WERI-Rb-1 (cell line): ENCODE data around the gene IQSEC1.

Experiments used
- DNase-seq: peaks from one replicate; pipeline ENCODE4 v3.0.0-alpha.2; 2020
- H3K27ac ChIP-seq: fragments of 250-450 bp; sonication (Bioruptor Pico); 2 replicates; pipeline ENCODE4 v1.5.1; 2020; ENCODE audit warnings: mild to moderate bottlenecking, moderate library complexity
- H3K27me3 ChIP-seq: fragments of 250-450 bp; sonication (Bioruptor Pico); 2 replicates; pipeline ENCODE4 v1.5.1; 2021; ENCODE audit warnings: mild to moderate bottlenecking, low read depth, moderate library complexity; ENCODE audit not compliant: insufficient read depth, severe bottlenecking
- H3K36me3 ChIP-seq: fragments of 250-450 bp; sonication (Bioruptor Pico); 2 replicates; pipeline ENCODE4 v1.5.1; 2020; ENCODE audit warnings: mild to moderate bottlenecking, moderate library complexity
- H3K4me3 ChIP-seq: 2 replicates; pipeline ENCODE4 v1.5.1; 2011; ENCODE audit warnings: low read depth, mild to moderate bottlenecking, control low read depth, low read length
- H3K9me3 ChIP-seq: fragments of 250-450 bp; sonication (Bioruptor Pico); 2 replicates; pipeline ENCODE4 v1.5.1; 2021; ENCODE audit warnings: mild to moderate bottlenecking, moderate library complexity; ENCODE audit not compliant: severe bottlenecking
- CTCF ChIP-seq: IDR thresholded peaks from 2 replicates; pipeline ENCODE4 v1.5.1; 2011; ENCODE audit warnings: low read depth, mild to moderate bottlenecking, control low read depth, inconsistent platforms, low read length

Gene IQSEC1

GRCh38 chr3:12979151-12979946, 93.9 kb downstream of the IQSEC1 start:
- H3K27me3 ChIP-seq, result no peaks in the 10 kb centered on the region
- no peak for DNase-seq
- no peak overlapping the region for H3K27ac ChIP-seq
- H3K4me3 ChIP-seq, result no peak overlapping the region
- H3K9me3 ChIP-seq, result no peaks in the 10 kb centered on the region
- H3K36me3 ChIP-seq, result peaks cover 79% of the 10 kb centered on the region
- no peak for TF ChIP-seq CTCF

- H3K4me3 ChIP-seq, result no peak overlapping the region
- H3K27ac ChIP-seq, result no peak overlapping the region
- DNase-seq, result no peak
- TF ChIP-seq CTCF, result no peak
- no peaks in the 10 kb centered on the region for H3K9me3 ChIP-seq
- peaks cover 79% of the 10 kb centered on the region for H3K36me3 ChIP-seq
- no peaks in the 10 kb centered on the region for H3K27me3 ChIP-seq
These were observed 94.5 kb downstream of the IQSEC1 start for GRCh38 chr3:12978682-12979081.

GRCh38 chr3:12977117-12977808, 96.0 kb downstream of the IQSEC1 start:
- H3K4me3 ChIP-seq, result no peak overlapping the region
- no peak for TF ChIP-seq CTCF
- peaks cover 74% of the 10 kb centered on the region for H3K36me3 ChIP-seq
- DNase-seq, result no peak
- H3K27ac ChIP-seq, result no peak overlapping the region
- H3K27me3 ChIP-seq, result no peaks in the 10 kb centered on the region
- H3K9me3 ChIP-seq, result no peaks in the 10 kb centered on the region

GRCh38 chr3:12975748-12976522, 97.3 kb downstream of the IQSEC1 start:
- H3K36me3 ChIP-seq, result peaks cover 74% of the 10 kb centered on the region
- DNase-seq, result no peak
- H3K27me3 ChIP-seq, result no peaks in the 10 kb centered on the region
- no peak overlapping the region for H3K4me3 ChIP-seq
- H3K9me3 ChIP-seq, result no peaks in the 10 kb centered on the region
- no peak for TF ChIP-seq CTCF
- H3K27ac ChIP-seq, result no peak overlapping the region

- no peak for DNase-seq
- Histone ChIP-seq H3K36me3 (peaks cover 73% of the 10 kb centered on the region), H3K27me3 (no peaks in the 10 kb centered on the region), H3K9me3 (no peaks in the 10 kb centered on the region), H3K4me3 (no peak overlapping the region), H3K27ac (no peak overlapping the region)
- TF ChIP-seq CTCF, result no peak
These were observed 98.4 kb downstream of the IQSEC1 start for GRCh38 chr3:12974819-12975218.
